SIG-M5 (cell line): Measurements from ENCODE around the gene RBBP4.
"Not testable (repeated sequence)": the region's sequence is repeated elsewhere in the genome, so short reads cannot be mapped to it uniquely, and the experiment has no call there.

Experiments
- DNase-seq: peaks from one replicate; lab custom pipeline; 2025; lab: John Stamatoyannopoulos, UW

RBBP4 gene

GRCh38 chr1:32693455-32694174 lies 42.6 kb downstream of the RBBP4 start:
- DNase-seq, result no peak

- DNase-seq, result no peak
Observed at GRCh38 chr1:32695098-32695904, 44.3 kb downstream of the RBBP4 start.

GRCh38 chr1:32696041-32696440 lies 45.0 kb downstream of the RBBP4 start:
- DNase-seq, result no peak

GRCh38 chr1:32696996-32697395 lies 46.0 kb downstream of the RBBP4 start:
- not testable (repeated sequence) for DNase-seq

GRCh38 chr1:32701421-32701911 lies 50.5 kb downstream of the RBBP4 start:
- DNase-seq, result no peak

- DNase-seq, result no peak
Observed at GRCh38 chr1:32701951-32702598, 51.1 kb downstream of the RBBP4 start.

GRCh38 chr1:32702599-32703478 lies 51.8 kb downstream of the RBBP4 start, which contains the start of gene SYNC:
SYNC (minus strand) TSS chr1:32702770; CDS start chr1:32702660, 110 bp downstream.
- DNase-seq, result no peak

GRCh38 chr1:32703479-32704291 lies 52.7 kb downstream of the RBBP4 start:
- DNase-seq, result no peak

GRCh38 chr1:32705516-32705915 lies 54.5 kb downstream of the RBBP4 start:
- DNase-seq, result no peak

- no peak for DNase-seq
Observed at GRCh38 chr1:32706491-32706890, 55.5 kb downstream of the RBBP4 start.

GRCh38 chr1:32709075-32709474 lies 58.1 kb downstream of the RBBP4 start:
- no peak for DNase-seq

GRCh38 chr1:32709476-32709875 lies 58.5 kb downstream of the RBBP4 start:
- no peak for DNase-seq

GRCh38 chr1:32711221-32711620 lies 60.2 kb downstream of the RBBP4 start:
- not testable (repeated sequence) for DNase-seq

- DNase-seq, result no peak
Observed at GRCh38 chr1:32713081-32713480, 62.1 kb downstream of the RBBP4 start.

GRCh38 chr1:32714277-32714676 lies 63.3 kb downstream of the RBBP4 start:
- DNase-seq, result no peak

GRCh38 chr1:32715901-32716311 lies 64.9 kb downstream of the RBBP4 start:
- DNase-seq, result no peak

GRCh38 chr1:32716312-32717148 lies 65.5 kb downstream of the RBBP4 start:
- DNase-seq, result no peak

GRCh38 chr1:32717503-32717902 lies 66.5 kb downstream of the RBBP4 start:
- DNase-seq, result no peak

GRCh38 chr1:32718036-32718435 lies 67.0 kb downstream of the RBBP4 start:
- DNase-seq, result no peak

GRCh38 chr1:32718527-32718926 lies 67.5 kb downstream of the RBBP4 start:
- DNase-seq, result no peak
